Activated CD4-positive, alpha-beta T cell treated with anti-CD3 and anti-CD28 coated beads, Interleukin-2, amount 50 U/mL, for 1 hour (primary cell): ENCODE measurements around the gene TTC39C.
"Not testable (repeated sequence)": the region's sequence is repeated elsewhere in the genome, so short reads cannot be mapped to it uniquely, and the experiment has no call there.

Experiments
- DNase-seq: peaks from one replicate; pipeline ENCODE4 v3.0.0-alpha.2; 2020

TTC39C gene

GRCh38 chr18:24018299-24018886, 3.8 kb downstream of the TTC39C start:
- no peak for DNase-seq

GRCh38 chr18:24019641-24020331, 5.2 kb downstream of the TTC39C start:
- DNase-seq, result peak; percentile 25

- no peak for DNase-seq
These were observed 7.0 kb downstream of the TTC39C start for GRCh38 chr18:24021505-24021904.

- DNase-seq, result no peak
These were observed 7.6 kb downstream of the TTC39C start for GRCh38 chr18:24022161-24022560.

GRCh38 chr18:24023185-24023814, 8.7 kb downstream of the TTC39C start:
- no peak for DNase-seq

GRCh38 chr18:24024425-24024824, 9.9 kb downstream of the TTC39C start:
- no peak for DNase-seq

GRCh38 chr18:24026457-24026856, 11.9 kb downstream of the TTC39C start:
- no peak for DNase-seq

- no peak for DNase-seq
These were observed 12.7 kb downstream of the TTC39C start for GRCh38 chr18:24027156-24027827.

GRCh38 chr18:24028946-24029345, 14.4 kb downstream of the TTC39C start:
- not testable (repeated sequence) for DNase-seq

- no peak for DNase-seq
These were observed 16.8 kb downstream of the TTC39C start for GRCh38 chr18:24031318-24031717.

GRCh38 chr18:24031916-24032315, 17.4 kb downstream of the TTC39C start:
- no peak for DNase-seq

GRCh38 chr18:24033641-24034412, 19.3 kb downstream of the TTC39C start:
- DNase-seq, result no peak

GRCh38 chr18:24035316-24035715, 20.8 kb downstream of the TTC39C start:
- DNase-seq, result no peak

- DNase-seq, result no peak
These were observed 25.1 kb downstream of the TTC39C start for GRCh38 chr18:24039671-24040070.

GRCh38 chr18:24041691-24042090, 27.1 kb downstream of the TTC39C start:
- no peak for DNase-seq

- no peak for DNase-seq
These were observed 28.8 kb downstream of the TTC39C start for GRCh38 chr18:24043403-24043802.

GRCh38 chr18:24048261-24048660, 33.7 kb downstream of the TTC39C start:
- DNase-seq, result no peak

GRCh38 chr18:24049142-24049541, 34.6 kb downstream of the TTC39C start:
- DNase-seq, result no peak

- DNase-seq, result no peak
These were observed 36.7 kb downstream of the TTC39C start for GRCh38 chr18:24051031-24051947.

- DNase-seq, result no peak
These were observed 37.5 kb downstream of the TTC39C start for GRCh38 chr18:24052053-24052452.

- DNase-seq, result no peak
These were observed 38.7 kb downstream of the TTC39C start for GRCh38 chr18:24053211-24053610.

GRCh38 chr18:24054130-24054529, 39.6 kb downstream of the TTC39C start:
- peak; percentile 19 for DNase-seq
